NT2/D1 (cell line): ENCODE measurements around the gene CLIC5.

Experiments used
- YY1 ChIP-seq: IDR thresholded peaks from 2 replicates; pipeline ENCODE4 v1.6.1; 2011; ENCODE audit not compliant: insufficient read length, insufficient read depth
- ZNF274 ChIP-seq: IDR thresholded peaks from 2 replicates; pipeline ENCODE4 v1.6.1; 2011; ENCODE audit warnings: mild to moderate bottlenecking, low read depth, low read length

DNA sequence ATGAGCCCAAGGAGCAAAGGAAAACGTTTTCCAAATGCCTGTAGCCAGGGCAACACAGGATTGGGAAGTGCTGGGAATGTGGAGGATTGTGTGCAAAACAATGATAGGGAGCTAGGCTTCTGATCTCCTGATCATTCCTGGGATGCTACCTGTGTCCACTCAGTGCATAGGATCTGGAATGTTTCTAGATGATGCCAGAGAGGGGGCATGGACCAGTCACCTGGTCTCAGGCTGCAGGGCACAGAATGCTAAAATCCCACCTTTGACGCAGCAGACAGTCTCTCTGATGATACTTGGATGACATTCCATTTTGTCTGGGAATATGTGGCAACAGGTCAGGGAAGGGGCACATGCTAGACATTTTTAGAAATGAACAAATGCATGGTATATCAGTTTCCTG, 128.9 kb downstream of the CLIC5 start:
- TF ChIP-seq YY1 (no peak), ZNF274 (no peak)
